Body of pancreas (tissue), 4 donors: ENCODE results near the gene MAP2K7. TPM values are rescaled to one million over a fixed set of nuclear protein-coding genes. Genes with fewer than 3 reads are reported as not detected.
A peak's percentile ranks its signal among the peaks of the same experiment; 100 is the strongest.
"Not testable (repeated sequence)": the region's sequence is repeated elsewhere in the genome, so short reads cannot be mapped to it uniquely, and the experiment has no call there.

Experiments used
- ATAC-seq: fragments of 150-250 bp; one replicate; pipeline ENCODE4 v1.9.1; 2016
- DNase-seq, 4 donors: peaks; one replicate each; pipeline ENCODE4 v3.0.0-alpha.2; 2019
- H3K27ac ChIP-seq, 4 donors: fragments of 200-600 bp; sonication (generic); 1 replicate in 3 of 4; 2 replicates in 1 of 4; pipeline versions ENCODE4 v1.5.1 to v1.6.1; 2016 to 2019; ENCODE audit warnings: mild to moderate bottlenecking in 1 of 4, mixed read lengths in 1 of 4, moderate library complexity in 1 of 4
- H3K27me3 ChIP-seq, 2 donors: fragments of 200-600 bp; sonication (generic); one replicate each; pipeline ENCODE4 v1.6.0; 2016; ENCODE audit warnings: mild to moderate bottlenecking in 1 of 2
- H3K36me3 ChIP-seq, 2 donors: fragments of 200-600 bp; sonication (generic); replicated peaks in 1 of 2; 2 replicates each; pipeline ENCODE4 v1.5.1; 2016; ENCODE audit warnings: low read depth in 2 of 2; ENCODE audit not compliant: insufficient read depth in 1 of 2
- H3K4me1 ChIP-seq: fragments of 200-600 bp; sonication (generic); one replicate; pipeline ENCODE4 v1.6.0; 2016
- H3K4me3 ChIP-seq, 2 donors: fragments of 200-600 bp; sonication (generic); 1 replicate in 1 of 2; 2 replicates in 1 of 2; pipeline ENCODE4 v1.5.1; 2016 to 2019
- H3K9me3 ChIP-seq, 3 donors: fragments of 200-600 bp; sonication (generic); 1 replicate in 2 of 3; 2 replicates in 1 of 3; pipeline ENCODE4 v1.5.1; 2016
- POLR2A ChIP-seq, 3 donors: fragments of 450-650 bp; IDR thresholded peaks; one replicate each; pipeline ENCODE4 v1.6.1; 2016; ENCODE audit warnings: antibody characterized with exemption in 3 of 3, mild to moderate bottlenecking in 2 of 3
- WGBS, 2 donors: methylation state at CpG; one replicate each; pipeline ENCODE4 v1.1.5; 2017; 5-methylcytosine and 5-hydroxymethylcytosine counted together
- intact Hi-C: fragments of 100-400 bp; cut with DNase I; formaldehyde crosslinking; loops from one replicate; pipeline ENCODE4 v1.15.1; 2023
- total RNA-seq, 2 donors: library from RNA; depleted of rRNA; stranded (reverse); fragments of >200 nt; gene quantifications; one replicate each; pipeline ENCODE4 v1.1.0, GENCODE V29; 2016
- TF ChIP-seq, protein P1 (sequence below), 7 experiments: fragments of 450-650 bp in 4 of 7; fragments of 200-600 bp in 3 of 7; sonication (generic) in 3 of 7; IDR thresholded peaks; one replicate each; pipeline ENCODE4 v1.5.1; 2016 to 2019; ENCODE audit warnings: antibody characterized with exemption in 7 of 7

The MAP2K7 gene
- total RNA-seq, 2 donors from 2014 or later, result 8.0 to 34.9 TPM

DNA sequence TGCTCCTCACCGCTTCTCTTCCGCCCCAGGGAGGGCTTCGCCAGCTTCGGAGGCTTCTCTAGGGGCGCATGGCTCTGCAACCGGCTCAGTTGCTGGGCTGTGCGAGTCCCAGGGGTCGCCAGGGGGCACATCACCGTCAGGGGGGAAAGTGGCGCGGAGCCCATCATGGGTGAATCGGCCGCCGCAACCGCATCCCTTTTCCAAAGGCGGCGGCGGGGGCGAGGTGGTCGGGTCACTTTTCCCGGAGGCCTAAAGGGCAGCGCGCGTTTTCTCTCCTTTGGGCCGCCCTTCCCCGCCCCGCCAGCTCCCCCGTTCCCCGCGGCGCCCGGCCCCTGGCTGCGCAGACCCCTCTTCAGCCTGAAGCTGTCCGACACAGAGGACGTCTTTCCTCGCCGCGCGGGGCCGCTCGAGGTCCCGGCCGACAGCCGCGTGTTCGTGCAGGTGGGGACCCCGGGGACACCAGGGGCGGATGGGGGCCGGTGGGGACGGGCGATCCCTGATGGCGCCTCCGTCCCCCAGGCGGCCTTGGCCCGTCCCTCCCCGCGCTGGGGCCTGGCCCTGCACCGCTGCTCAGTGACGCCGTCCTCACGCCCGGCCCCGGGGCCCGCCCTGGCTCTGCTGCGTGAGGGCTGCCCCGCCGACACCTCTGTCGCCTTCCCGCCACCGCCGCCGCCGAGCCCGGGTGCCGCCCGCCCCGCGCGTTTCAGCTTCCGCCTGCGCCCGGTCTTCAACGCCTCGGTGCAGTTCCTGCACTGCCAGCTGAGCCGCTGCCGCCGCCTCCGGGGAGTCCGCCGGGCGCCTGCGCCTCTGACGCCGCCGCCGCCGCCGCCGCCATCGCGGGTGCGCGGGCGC lies 12.7 kb downstream of the MAP2K7 start:
- TF ChIP-seq, protein P1, sequence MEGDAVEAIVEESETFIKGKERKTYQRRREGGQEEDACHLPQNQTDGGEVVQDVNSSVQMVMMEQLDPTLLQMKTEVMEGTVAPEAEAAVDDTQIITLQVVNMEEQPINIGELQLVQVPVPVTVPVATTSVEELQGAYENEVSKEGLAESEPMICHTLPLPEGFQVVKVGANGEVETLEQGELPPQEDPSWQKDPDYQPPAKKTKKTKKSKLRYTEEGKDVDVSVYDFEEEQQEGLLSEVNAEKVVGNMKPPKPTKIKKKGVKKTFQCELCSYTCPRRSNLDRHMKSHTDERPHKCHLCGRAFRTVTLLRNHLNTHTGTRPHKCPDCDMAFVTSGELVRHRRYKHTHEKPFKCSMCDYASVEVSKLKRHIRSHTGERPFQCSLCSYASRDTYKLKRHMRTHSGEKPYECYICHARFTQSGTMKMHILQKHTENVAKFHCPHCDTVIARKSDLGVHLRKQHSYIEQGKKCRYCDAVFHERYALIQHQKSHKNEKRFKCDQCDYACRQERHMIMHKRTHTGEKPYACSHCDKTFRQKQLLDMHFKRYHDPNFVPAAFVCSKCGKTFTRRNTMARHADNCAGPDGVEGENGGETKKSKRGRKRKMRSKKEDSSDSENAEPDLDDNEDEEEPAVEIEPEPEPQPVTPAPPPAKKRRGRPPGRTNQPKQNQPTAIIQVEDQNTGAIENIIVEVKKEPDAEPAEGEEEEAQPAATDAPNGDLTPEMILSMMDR (IDR thresholded peaks at IDR 0.05), result no peak
- no peak for TF ChIP-seq POLR2A (IDR thresholded peaks at IDR 0.05)
- Histone ChIP-seq H3K4me1 (peaks cover 51% of the 10 kb centered on the region), H3K27me3 (peaks cover 0 to 18% of the 10 kb centered on the region in 2 donors), H3K36me3 (peaks cover 15% of the 10 kb centered on the region in 2 donors), H3K27ac (no peak overlapping the region), H3K9me3 (no peaks in the 10 kb centered on the region), H3K4me3 (no peak overlapping the region)
- 0 to 1% methylated on average over 2 to 102 of the region's 104 CpGs for WGBS, 2 donors
- ATAC-seq, result no peak
- intact Hi-C loops, result no loop called here
- DNase-seq, result peak in 1 of 4 donors; percentile 38

DNA sequence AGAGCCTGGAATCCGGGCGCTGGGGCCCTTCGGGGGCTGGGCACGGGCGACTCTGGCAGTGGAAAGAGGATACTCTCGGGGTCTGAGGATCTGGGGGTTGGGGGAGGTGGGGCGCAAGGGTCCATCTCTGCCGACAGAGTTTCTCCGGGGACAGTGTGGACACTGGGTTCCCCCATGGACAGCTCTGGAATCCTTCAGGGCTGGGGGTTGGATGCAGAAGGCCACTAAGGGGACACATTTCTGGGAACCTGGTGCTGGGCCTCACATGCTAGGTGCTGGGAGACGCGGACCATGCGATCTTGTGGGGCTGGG lies 13.2 kb downstream of the MAP2K7 start:
- WGBS, 2 donors, result 11% methylated on average over 12 of the region's 12 CpGs; no CpG with 5 or more reads in 1 of the 2 donors
- Histone ChIP-seq H3K36me3 (peaks cover 9% of the 10 kb centered on the region in 2 donors), H3K9me3 (no peaks in the 10 kb centered on the region), H3K4me1 (peaks cover 57% of the 10 kb centered on the region), H3K4me3 (no peak overlapping the region), H3K27me3 (peaks cover 0 to 18% of the 10 kb centered on the region in 2 donors), H3K27ac (no peak overlapping the region)
- intact Hi-C loops, result no loop called here
- no peak for TF ChIP-seq POLR2A (IDR thresholded peaks at IDR 0.05)
- TF ChIP-seq, protein P1 (IDR thresholded peaks at IDR 0.05), result no peak
- DNase-seq (no peak), ATAC-seq (no peak)

DNA sequence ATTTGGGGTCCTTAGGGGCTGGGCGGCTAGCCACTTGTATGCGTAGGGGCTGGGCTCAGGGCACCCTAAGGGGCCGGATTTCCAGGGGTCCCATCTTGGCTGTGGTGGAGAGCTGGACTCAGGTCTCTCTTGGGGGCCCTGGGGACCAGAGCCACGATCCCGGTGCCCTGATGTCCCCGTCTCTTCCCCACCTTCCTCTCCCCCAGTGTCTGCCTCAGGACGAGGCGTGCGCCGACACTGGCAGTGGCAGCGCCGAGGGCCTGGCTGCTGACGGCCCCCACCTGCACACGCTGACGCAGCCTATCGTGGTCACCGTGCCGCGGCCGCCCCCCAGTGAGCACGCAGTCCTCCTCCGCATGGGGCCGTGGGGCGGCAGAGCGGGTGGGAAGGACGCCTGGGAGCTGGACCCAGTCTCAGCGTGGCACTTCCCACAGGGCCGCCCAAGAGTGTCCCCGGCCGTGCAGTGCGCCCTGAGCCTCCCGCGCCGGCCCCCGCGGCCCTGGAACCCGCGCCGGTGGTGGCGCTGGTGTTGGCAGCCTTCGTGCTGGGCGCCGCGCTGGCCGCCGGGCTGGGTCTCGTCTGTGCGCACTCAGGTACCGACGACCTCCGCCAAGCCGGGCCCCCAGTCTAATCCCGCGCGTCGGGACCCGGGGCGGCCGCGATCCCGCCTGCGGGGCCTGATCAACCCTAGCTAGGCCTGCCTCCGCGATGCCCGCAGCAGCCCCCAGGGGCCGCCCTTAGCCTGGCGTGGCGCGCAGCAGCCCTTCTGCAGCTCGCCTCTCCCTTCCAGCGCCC lies 13.8 kb downstream of the MAP2K7 start:
- Histone ChIP-seq H3K4me3 (no peak overlapping the region), H3K4me1 (peaks cover 57% of the 10 kb centered on the region), H3K36me3 (peaks cover 3 to 4% of the 10 kb centered on the region in 2 donors), H3K27ac (no peak overlapping the region), H3K9me3 (no peaks in the 10 kb centered on the region), H3K27me3 (peaks cover 0 to 18% of the 10 kb centered on the region in 2 donors)
- DNase-seq, result peak; percentile 48 to 65 (median 55)
- WGBS, 2 donors, result 3 to 6% methylated on average over 3 to 57 of the region's 71 CpGs
- intact Hi-C loops, result no loop called here
- TF ChIP-seq, protein P1 (IDR thresholded peaks at IDR 0.05), result peak in 6 of 7 experiments; percentile 24 to 55 (median 38)
- TF ChIP-seq POLR2A (IDR thresholded peaks at IDR 0.05), result no peak
- no peak for ATAC-seq

DNA sequence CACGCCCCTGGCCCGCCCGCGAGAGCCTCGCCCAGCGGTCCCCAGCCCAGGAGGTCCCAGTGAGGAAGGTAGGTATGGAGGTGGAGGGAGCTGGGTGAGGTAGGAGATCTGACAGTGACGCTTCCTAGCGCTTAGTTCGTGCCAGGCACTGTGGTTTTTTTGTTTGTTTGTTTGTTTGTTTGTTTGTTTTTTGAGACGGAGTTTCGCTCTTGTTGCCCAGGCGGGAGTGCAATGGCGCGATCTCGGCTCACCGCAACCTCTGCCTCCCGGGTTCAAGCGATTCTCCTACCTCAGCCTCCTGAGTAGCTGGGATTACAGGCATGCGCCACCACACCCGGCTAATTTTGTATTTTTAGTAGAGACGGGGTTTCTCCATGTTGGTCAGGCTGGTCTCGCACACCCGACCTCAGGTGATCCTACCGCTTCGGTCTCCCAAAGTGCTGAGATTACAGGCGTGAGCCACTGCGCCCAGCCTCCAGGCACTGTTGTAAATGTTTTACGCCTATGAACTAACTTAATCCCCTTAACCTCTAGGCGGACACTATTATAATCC lies 14.5 kb downstream of the MAP2K7 start:
- H3K27ac ChIP-seq, intact Hi-C loops, DNase-seq, H3K4me3 ChIP-seq, H3K9me3 ChIP-seq, ATAC-seq, H3K36me3 ChIP-seq: not testable (repeated sequence)
- H3K4me1 ChIP-seq, result peaks cover 57% of the 10 kb centered on the region
- 44 to 52% methylated on average over 29 of the region's 29 CpGs for whole genome bisulfite sequencing, 2 donors
- H3K27me3 ChIP-seq, result peaks cover 0 to 18% of the 10 kb centered on the region in 2 donors
